HG02943 (cell line): ENCODE data around the gene TRIM28.

ENCODE experiments used
- ATAC-seq: cut with Tn5 transposase; IDR thresholded peaks from one replicate; pipeline ENCODE4 v1.9.1; 2021; ENCODE audit warnings: mild to moderate bottlenecking, low read depth, moderate library complexity; ENCODE audit not compliant: unreplicated experiment

TRIM28 gene

GRCh38 chr19:58547323-58548312 lies 3.8 kb downstream of the TRIM28 start:
- ATAC-seq, result no peak

- ATAC-seq, result no peak
Measured at GRCh38 chr19:58548859-58549663, 5.2 kb downstream of the TRIM28 start.

GRCh38 chr19:58549664-58550361 lies 5.9 kb downstream of the TRIM28 start:
- ATAC-seq, result no peak

- ATAC-seq, result no peak
Measured at GRCh38 chr19:58550362-58551122, 6.7 kb downstream of the TRIM28 start.

- no peak for ATAC-seq
Measured at GRCh38 chr19:58551123-58551497, 7.2 kb downstream of the TRIM28 start.

GRCh38 chr19:58551577-58552471 lies 8.0 kb downstream of the TRIM28 start:
- ATAC-seq, result no peak

GRCh38 chr19:58552655-58553054 lies 8.8 kb downstream of the TRIM28 start:
- no peak for ATAC-seq

GRCh38 chr19:58553799-58554493 lies 10.1 kb downstream of the TRIM28 start:
- no peak for ATAC-seq

GRCh38 chr19:58554494-58555368 lies 10.9 kb downstream of the TRIM28 start, which contains the start of gene CHMP2A:
TSS of gene CHMP2A (minus strand) at chr19:58555105. CDS start at chr19:58554212, 893 bp downstream.
- ATAC-seq, result no peak

- ATAC-seq, result no peak
Measured at GRCh38 chr19:58555369-58555885, 11.6 kb downstream of the TRIM28 start.

GRCh38 chr19:58555920-58556621 lies 12.2 kb downstream of the TRIM28 start:
- ATAC-seq, result no peak

GRCh38 chr19:58556622-58557220 lies 12.9 kb downstream of the TRIM28 start:
- ATAC-seq, result no peak

GRCh38 chr19:58557221-58558065 lies 13.6 kb downstream of the TRIM28 start:
- ATAC-seq, result no peak

- peak; percentile 0 for ATAC-seq
Measured at GRCh38 chr19:58558066-58558622, 14.3 kb downstream of the TRIM28 start, which contains the start of gene UBE2M. TSS of gene UBE2M (minus strand) at chr19:58558611. CDS start at chr19:58558381, 230 bp downstream.
